Measurements from ENCODE around the gene OPALIN.

The OPALIN gene

GRCh38 chr10:96369890-96370583 lies 11.2 kb upstream of the OPALIN start:
- in situ Hi-C loops (cut with MboI; ENCODE audit: low sequenced_read_pairs, unreplicated experiment), result no loop called here
- TF ChIP-seq CTCF (IDR thresholded peaks at IDR 0.05; ENCODE audit: borderline replicate concordance, control extremely low read depth, extremely low read depth, insufficient read depth, missing control alignments), result no peak
- no peak for DNase-seq (ENCODE audit: low spot score)

GRCh38 chr10:96368971-96369370 lies 10.2 kb upstream of the OPALIN start:
- in situ Hi-C loops (cut with MboI; ENCODE audit: low sequenced_read_pairs, unreplicated experiment), result no loop called here
- DNase-seq (ENCODE audit: low spot score), result no peak
- TF ChIP-seq CTCF (IDR thresholded peaks at IDR 0.05; ENCODE audit: borderline replicate concordance, control extremely low read depth, extremely low read depth, insufficient read depth, missing control alignments), result no peak

- in situ Hi-C loops (cut with MboI; ENCODE audit: low sequenced_read_pairs, unreplicated experiment), result no loop called here
- DNase-seq (ENCODE audit: low spot score), result no peak
- TF ChIP-seq CTCF (IDR thresholded peaks at IDR 0.05; ENCODE audit: borderline replicate concordance, control extremely low read depth, extremely low read depth, insufficient read depth, missing control alignments), result no peak
These were observed 8.7 kb upstream of the OPALIN start for GRCh38 chr10:96367470-96367869.

- no peak for DNase-seq (ENCODE audit: low spot score)
- no peak for TF ChIP-seq CTCF (IDR thresholded peaks at IDR 0.05; ENCODE audit: borderline replicate concordance, control extremely low read depth, extremely low read depth, insufficient read depth, missing control alignments)
- in situ Hi-C loops (cut with MboI; ENCODE audit: low sequenced_read_pairs, unreplicated experiment), result no loop called here
These were observed 7.7 kb upstream of the OPALIN start for GRCh38 chr10:96366508-96366907.

DNA sequence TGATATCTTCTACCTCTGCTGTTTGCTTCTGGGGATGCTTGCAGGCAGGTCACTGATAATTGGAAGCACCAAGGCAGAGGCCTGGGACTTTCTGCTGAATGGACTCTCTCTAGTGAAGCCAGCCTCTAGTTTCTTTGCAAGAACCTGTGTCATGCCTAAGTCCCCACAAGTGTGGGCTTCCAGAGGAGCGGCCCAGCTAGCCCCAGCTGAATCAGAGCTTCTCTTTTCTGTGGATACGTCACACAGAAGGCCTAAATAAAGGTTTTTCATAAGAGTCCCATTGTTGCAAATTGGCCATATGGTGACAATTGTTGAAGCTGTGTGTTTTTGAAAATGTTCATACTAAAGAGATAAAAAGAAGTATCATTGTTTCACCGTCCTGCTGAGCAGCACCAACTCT lies 6.8 kb upstream of the OPALIN start:
- no peak for TF ChIP-seq CTCF (IDR thresholded peaks at IDR 0.05; ENCODE audit: borderline replicate concordance, control extremely low read depth, extremely low read depth, insufficient read depth, missing control alignments)
- in situ Hi-C loops (cut with MboI; ENCODE audit: low sequenced_read_pairs, unreplicated experiment), result no loop called here
- DNase-seq (ENCODE audit: low spot score), result no peak

DNA sequence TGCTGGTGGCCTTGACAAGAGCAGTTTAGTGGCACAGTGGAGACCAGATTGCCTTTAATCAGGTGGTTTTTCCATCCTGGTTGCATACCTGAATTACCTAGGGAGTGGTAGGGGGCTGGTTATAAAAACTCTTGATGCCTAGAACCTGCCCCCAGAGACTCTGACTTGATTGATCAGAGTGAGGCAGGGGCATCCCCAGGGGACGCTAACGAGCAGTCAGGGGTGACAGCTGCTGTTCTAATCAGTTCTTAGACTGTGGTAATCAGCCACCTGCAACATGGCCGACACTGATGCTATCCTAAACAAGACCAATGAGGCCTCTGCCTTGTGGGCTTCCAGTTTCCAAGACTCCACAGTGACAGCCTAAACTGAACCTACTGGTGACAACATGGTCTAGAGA lies 2.0 kb upstream of the OPALIN start:
- no peak for TF ChIP-seq CTCF (IDR thresholded peaks at IDR 0.05; ENCODE audit: borderline replicate concordance, control extremely low read depth, extremely low read depth, insufficient read depth, missing control alignments)
- DNase-seq (ENCODE audit: low spot score), result no peak
- in situ Hi-C loops (cut with MboI; ENCODE audit: low sequenced_read_pairs, unreplicated experiment), result no loop called here

All from GM13976 (cell line).